HEK293 (cell line): ENCODE results near the gene ARHGAP36.

Experiments
- CTCF ChIA-PET: fragments of 350-600 bp; formaldehyde crosslinking; extraction: SDS; loops from one replicate; lab custom pipeline; 2021; ENCODE audit warnings: antibody characterized with exemption; lab: Yijun Ruan, JAX
- POLR2A ChIA-PET: fragments of 300-600 bp; formaldehyde crosslinking; extraction: SDS; loops from one replicate; lab custom pipeline; 2020; ENCODE audit warnings: antibody characterized with exemption, inconsistent platforms; lab: Yijun Ruan, JAX
- H3K27ac ChIP-seq: fragments of 200-500 bp; sonication (Bioruptor generic); 2 replicates; pipeline ENCODE4 v1.5.1; 2014; ENCODE audit warnings: low read depth, low read length, control low read depth, inconsistent platforms; ENCODE audit errors: extremely low read depth
- H3K36me3 ChIP-seq, 2 experiments: fragments of 200-500 bp in 1 of 2; sonication (Bioruptor generic) in 1 of 2; 1 replicate in 1 of 2; 2 replicates in 1 of 2; pipeline ENCODE4 v1.5.1; 2014 to 2017; ENCODE audit warnings: inconsistent platforms in 2 of 2, low read length in 2 of 2; ENCODE audit not compliant: control insufficient read depth in 2 of 2, insufficient read depth in 1 of 2
- H3K4me1 ChIP-seq: fragments of 200-500 bp; sonication (Bioruptor generic); 2 replicates; pipeline ENCODE4 v1.5.1; 2014; ENCODE audit warnings: mild to moderate bottlenecking, low read length, inconsistent platforms; ENCODE audit not compliant: control insufficient read depth, insufficient read depth
- H3K4me3 ChIP-seq: 2 replicates; pipeline ENCODE4 v1.5.1; 2011; ENCODE audit warnings: low read depth, mild to moderate bottlenecking, control low read depth, low read length, moderate library complexity
- H3K9me3 ChIP-seq: fragments of 200-500 bp; sonication (Bioruptor generic); 2 replicates; pipeline ENCODE4 v1.5.1; 2014; ENCODE audit warnings: low read depth, low read length, inconsistent platforms; ENCODE audit not compliant: control insufficient read depth, insufficient read depth
- HOXA7 ChIP-seq: sonication (generic); formaldehyde crosslinking; IDR thresholded peaks from 2 replicates; pipeline ENCODE4 v1.8.1; 2022; ENCODE audit warnings: missing genetic modification reagents, borderline replicate concordance
- OSR2 ChIP-seq: fragments of 450-650 bp; formaldehyde crosslinking; IDR thresholded peaks from 2 replicates; pipeline ENCODE4 v1.5.1; 2016; ENCODE audit warnings: missing biosample characterization, missing genetic modification characterization
- RBAK ChIP-seq: fragments of 450-650 bp; formaldehyde crosslinking; IDR thresholded peaks from 2 replicates; pipeline ENCODE4 v1.5.1; 2016; ENCODE audit warnings: missing biosample characterization, missing genetic modification characterization
- SP3 ChIP-seq: fragments of 450-650 bp; formaldehyde crosslinking; IDR thresholded peaks from 2 replicates; pipeline ENCODE4 v1.5.1; 2016; ENCODE audit warnings: missing biosample characterization, missing genetic modification characterization
- ZNF132 ChIP-seq: fragments of 450-650 bp; formaldehyde crosslinking; IDR thresholded peaks from 2 replicates; pipeline ENCODE4 v1.5.1; 2017; ENCODE audit warnings: missing biosample characterization, missing genetic modification characterization, borderline replicate concordance
- ZNF157 ChIP-seq: fragments of 450-650 bp; formaldehyde crosslinking; IDR thresholded peaks from 2 replicates; pipeline ENCODE4 v1.5.1; 2016; ENCODE audit warnings: missing biosample characterization, missing genetic modification characterization
- ZNF211 ChIP-seq: fragments of 450-650 bp; formaldehyde crosslinking; IDR thresholded peaks from 2 replicates; pipeline ENCODE4 v1.5.1; 2016; ENCODE audit warnings: low read depth, missing biosample characterization, missing genetic modification characterization
- ZNF24 ChIP-seq: fragments of 450-650 bp; formaldehyde crosslinking; IDR thresholded peaks from 2 replicates; pipeline ENCODE4 v1.5.1; 2016; ENCODE audit warnings: missing biosample characterization, missing genetic modification characterization
- ZNF544 ChIP-seq: fragments of 450-650 bp; formaldehyde crosslinking; IDR thresholded peaks from 2 replicates; pipeline ENCODE4 v1.5.0; 2017; ENCODE audit warnings: missing biosample characterization, missing genetic modification characterization
- ZNF548 ChIP-seq: fragments of 450-650 bp; formaldehyde crosslinking; IDR thresholded peaks from 2 replicates; pipeline ENCODE4 v1.5.1; 2016; ENCODE audit warnings: missing biosample characterization, missing genetic modification characterization
- ZNF558 ChIP-seq: fragments of 450-650 bp; formaldehyde crosslinking; IDR thresholded peaks from 2 replicates; pipeline ENCODE4 v1.5.1; 2016; ENCODE audit warnings: missing biosample characterization, missing genetic modification characterization
- ZNF660 ChIP-seq: fragments of 450-650 bp; IDR thresholded peaks from 2 replicates; pipeline ENCODE4 v1.5.1; 2018; ENCODE audit warnings: missing biosample characterization, mild to moderate bottlenecking, missing genetic modification characterization
- ZNF777 ChIP-seq: fragments of 450-650 bp; formaldehyde crosslinking; IDR thresholded peaks from 2 replicates; pipeline ENCODE4 v1.5.1; 2017; ENCODE audit warnings: missing biosample characterization, missing genetic modification characterization, borderline replicate concordance
- ZNF843 ChIP-seq: fragments of 450-650 bp; formaldehyde crosslinking; IDR thresholded peaks from 2 replicates; pipeline ENCODE4 v1.5.1; 2016; ENCODE audit warnings: missing biosample characterization, missing genetic modification characterization
- ZSCAN16 ChIP-seq: fragments of 450-650 bp; formaldehyde crosslinking; IDR thresholded peaks from 2 replicates; pipeline ENCODE4 v1.5.1; 2016; ENCODE audit warnings: missing biosample characterization, missing genetic modification characterization
- TF ChIP-seq, protein P1 (sequence below): fragments of 450-650 bp; IDR thresholded peaks from 2 replicates; pipeline ENCODE4 v1.5.1; 2018; ENCODE audit warnings: missing biosample characterization, missing genetic modification characterization
- TF ChIP-seq, protein P2 (sequence below): fragments of 450-650 bp; formaldehyde crosslinking; IDR thresholded peaks from 2 replicates; pipeline ENCODE4 v1.5.1; 2016; ENCODE audit warnings: missing biosample characterization, missing genetic modification characterization
- TF ChIP-seq, protein P3 (sequence below): fragments of 450-650 bp; formaldehyde crosslinking; conservative IDR thresholded peaks from 2 replicates; pipeline ENCODE4 v1.5.1; 2016; ENCODE audit warnings: low read depth, missing biosample characterization, missing genetic modification characterization
- TF ChIP-seq, protein P4 (sequence below): fragments of 450-650 bp; formaldehyde crosslinking; IDR thresholded peaks from 2 replicates; pipeline ENCODE4 v1.5.1; 2016; ENCODE audit warnings: missing biosample characterization, missing genetic modification characterization, low read depth

The ARHGAP36 gene

DNA sequence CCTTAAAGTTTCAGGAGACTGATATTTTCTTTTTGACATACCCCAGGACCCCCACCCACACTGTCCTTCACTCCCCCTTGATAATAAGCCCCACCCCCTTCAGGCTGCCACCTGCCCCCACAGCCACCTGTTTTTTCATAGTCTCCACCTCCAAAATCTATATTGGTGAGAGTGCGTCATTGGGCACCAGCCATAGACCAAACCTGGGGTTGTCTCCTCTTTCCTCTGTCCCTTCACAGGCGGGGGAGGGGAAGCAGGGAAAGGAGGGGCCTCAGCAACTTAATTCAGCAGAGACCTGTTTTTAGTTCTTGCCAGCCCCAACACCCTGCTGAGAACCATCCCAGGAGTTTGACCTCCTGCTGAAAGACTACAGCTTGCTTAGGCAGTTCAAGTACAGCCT, 1.1 kb downstream of the ARHGAP36 start (continued):
- TF ChIP-seq SP3, result no peak

DNA sequence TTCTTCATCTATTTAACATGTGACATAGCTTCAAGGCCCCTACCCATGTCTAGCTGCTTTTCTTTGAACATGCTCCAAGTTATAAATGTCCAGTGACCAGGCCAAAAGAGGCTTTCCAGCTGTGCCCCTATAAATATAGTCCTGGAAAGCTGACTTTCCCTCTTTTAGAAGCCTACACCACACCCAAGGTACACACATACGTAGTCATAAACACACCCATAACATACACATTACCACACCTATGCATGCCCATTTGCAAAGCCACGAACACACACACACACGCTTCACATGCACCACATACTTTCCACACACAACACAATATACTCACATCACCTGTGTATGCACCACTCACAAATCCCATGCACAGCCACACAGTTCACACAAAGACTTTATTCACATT, 2.0 kb downstream of the ARHGAP36 start:
- H3K27ac ChIP-seq, result no peak overlapping the region
- no peak for TF ChIP-seq OSR2 (tag by site-specific recombination)
- TF ChIP-seq ZNF544 (tag by site-specific recombination), result no peak
- no peak for TF ChIP-seq RBAK (tag by site-specific recombination)
- TF ChIP-seq, protein P1, sequence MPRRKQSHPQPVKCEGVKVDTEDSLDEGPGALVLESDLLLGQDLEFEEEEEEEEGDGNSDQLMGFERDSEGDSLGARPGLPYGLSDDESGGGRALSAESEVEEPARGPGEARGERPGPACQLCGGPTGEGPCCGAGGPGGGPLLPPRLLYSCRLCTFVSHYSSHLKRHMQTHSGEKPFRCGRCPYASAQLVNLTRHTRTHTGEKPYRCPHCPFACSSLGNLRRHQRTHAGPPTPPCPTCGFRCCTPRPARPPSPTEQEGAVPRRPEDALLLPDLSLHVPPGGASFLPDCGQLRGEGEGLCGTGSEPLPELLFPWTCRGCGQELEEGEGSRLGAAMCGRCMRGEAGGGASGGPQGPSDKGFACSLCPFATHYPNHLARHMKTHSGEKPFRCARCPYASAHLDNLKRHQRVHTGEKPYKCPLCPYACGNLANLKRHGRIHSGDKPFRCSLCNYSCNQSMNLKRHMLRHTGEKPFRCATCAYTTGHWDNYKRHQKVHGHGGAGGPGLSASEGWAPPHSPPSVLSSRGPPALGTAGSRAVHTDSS, result no peak
- no peak for TF ChIP-seq HOXA7 (CRISPR knock-in tag)
- no peak for TF ChIP-seq ZNF777 (tag by site-specific recombination)
- TF ChIP-seq ZNF548, result no peak
- TF ChIP-seq, protein P2, sequence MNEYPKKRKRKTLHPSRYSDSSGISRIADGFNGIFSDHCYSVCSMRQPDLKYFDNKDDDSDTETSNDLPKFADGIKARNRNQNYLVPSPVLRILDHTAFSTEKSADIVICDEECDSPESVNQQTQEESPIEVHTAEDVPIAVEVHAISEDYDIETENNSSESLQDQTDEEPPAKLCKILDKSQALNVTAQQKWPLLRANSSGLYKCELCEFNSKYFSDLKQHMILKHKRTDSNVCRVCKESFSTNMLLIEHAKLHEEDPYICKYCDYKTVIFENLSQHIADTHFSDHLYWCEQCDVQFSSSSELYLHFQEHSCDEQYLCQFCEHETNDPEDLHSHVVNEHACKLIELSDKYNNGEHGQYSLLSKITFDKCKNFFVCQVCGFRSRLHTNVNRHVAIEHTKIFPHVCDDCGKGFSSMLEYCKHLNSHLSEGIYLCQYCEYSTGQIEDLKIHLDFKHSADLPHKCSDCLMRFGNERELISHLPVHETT (tag by site-specific recombination), result no peak
- TF ChIP-seq ZNF132, result no peak
- TF ChIP-seq ZNF558 (tag by site-specific recombination), result no peak
- TF ChIP-seq, protein P3, sequence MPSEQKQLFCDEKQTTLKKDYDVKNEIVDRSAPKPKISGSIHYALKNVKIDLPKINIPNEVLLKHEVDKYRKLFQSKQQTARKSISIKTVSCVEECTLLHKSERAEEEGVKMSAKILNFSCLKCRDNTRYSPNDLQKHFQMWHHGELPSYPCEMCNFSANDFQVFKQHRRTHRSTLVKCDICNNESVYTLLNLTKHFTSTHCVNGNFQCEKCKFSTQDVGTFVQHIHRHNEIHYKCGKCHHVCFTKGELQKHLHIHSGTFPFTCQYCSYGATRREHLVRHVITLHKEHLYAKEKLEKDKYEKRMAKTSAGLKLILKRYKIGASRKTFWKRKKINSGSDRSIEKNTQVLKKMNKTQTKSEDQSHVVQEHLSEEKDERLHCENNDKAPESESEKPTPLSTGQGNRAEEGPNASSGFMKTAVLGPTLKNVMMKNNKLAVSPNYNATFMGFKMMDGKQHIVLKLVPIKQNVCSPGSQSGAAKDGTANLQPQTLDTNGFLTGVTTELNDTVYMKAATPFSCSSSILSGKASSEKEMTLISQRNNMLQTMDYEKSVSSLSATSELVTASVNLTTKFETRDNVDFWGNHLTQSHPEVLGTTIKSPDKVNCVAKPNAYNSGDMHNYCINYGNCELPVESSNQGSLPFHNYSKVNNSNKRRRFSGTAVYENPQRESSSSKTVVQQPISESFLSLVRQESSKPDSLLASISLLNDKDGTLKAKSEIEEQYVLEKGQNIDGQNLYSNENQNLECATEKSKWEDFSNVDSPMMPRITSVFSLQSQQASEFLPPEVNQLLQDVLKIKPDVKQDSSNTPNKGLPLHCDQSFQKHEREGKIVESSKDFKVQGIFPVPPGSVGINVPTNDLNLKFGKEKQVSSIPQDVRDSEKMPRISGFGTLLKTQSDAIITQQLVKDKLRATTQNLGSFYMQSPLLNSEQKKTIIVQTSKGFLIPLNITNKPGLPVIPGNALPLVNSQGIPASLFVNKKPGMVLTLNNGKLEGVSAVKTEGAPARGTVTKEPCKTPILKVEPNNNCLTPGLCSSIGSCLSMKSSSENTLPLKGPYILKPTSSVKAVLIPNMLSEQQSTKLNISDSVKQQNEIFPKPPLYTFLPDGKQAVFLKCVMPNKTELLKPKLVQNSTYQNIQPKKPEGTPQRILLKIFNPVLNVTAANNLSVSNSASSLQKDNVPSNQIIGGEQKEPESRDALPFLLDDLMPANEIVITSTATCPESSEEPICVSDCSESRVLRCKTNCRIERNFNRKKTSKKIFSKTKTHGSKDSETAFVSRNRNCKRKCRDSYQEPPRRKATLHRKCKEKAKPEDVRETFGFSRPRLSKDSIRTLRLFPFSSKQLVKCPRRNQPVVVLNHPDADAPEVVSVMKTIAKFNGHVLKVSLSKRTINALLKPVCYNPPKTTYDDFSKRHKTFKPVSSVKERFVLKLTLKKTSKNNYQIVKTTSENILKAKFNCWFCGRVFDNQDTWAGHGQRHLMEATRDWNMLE (tag by site-specific recombination), result no peak
- TF ChIP-seq, protein P4, sequence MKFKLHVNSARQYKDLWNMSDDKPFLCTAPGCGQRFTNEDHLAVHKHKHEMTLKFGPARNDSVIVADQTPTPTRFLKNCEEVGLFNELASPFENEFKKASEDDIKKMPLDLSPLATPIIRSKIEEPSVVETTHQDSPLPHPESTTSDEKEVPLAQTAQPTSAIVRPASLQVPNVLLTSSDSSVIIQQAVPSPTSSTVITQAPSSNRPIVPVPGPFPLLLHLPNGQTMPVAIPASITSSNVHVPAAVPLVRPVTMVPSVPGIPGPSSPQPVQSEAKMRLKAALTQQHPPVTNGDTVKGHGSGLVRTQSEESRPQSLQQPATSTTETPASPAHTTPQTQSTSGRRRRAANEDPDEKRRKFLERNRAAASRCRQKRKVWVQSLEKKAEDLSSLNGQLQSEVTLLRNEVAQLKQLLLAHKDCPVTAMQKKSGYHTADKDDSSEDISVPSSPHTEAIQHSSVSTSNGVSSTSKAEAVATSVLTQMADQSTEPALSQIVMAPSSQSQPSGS (tag by site-specific recombination), result no peak
- TF ChIP-seq ZNF843 (tag by site-specific recombination), result no peak
- no peak for TF ChIP-seq ZNF660 (tag by site-specific recombination)
- TF ChIP-seq ZNF157 (tag by site-specific recombination), result no peak
- TF ChIP-seq ZNF24 (tag by site-specific recombination), result no peak
- no peak for TF ChIP-seq ZNF211 (tag by site-specific recombination)
- TF ChIP-seq ZSCAN16 (tag by site-specific recombination), result no peak
- CTCF ChIA-PET, result interaction anchor here (1.0 to 1.4 kb wide), 2 partner anchors 8 to 27 kb away, joined by 3 to 4 read pairs; no protein-coding TSS in a partner anchor
- no peaks in the 10 kb centered on the region for H3K9me3 ChIP-seq
- no peaks in the 10 kb centered on the region for H3K36me3 ChIP-seq
- H3K4me3 ChIP-seq, result no peak overlapping the region
- H3K4me1 ChIP-seq, result no peaks in the 10 kb centered on the region
- POLR2A ChIA-PET, result no interaction called here
